GM23338 (cell line): ENCODE data around the gene SULT1A2. TPM values are rescaled to one million over a fixed set of nuclear protein-coding genes. Genes with fewer than 3 reads are reported as not detected.

Experiments used
- ATAC-seq: fragments of 200-7000 bp; cut with Tn5 transposase; 3 replicates; pipeline ENCODE4 v1.9.1; 2020
- DNase-seq: peaks from one replicate; pipeline ENCODE4 v3.0.0-alpha.2; 2015; ENCODE audit warnings: low spot score
- H2AFZ ChIP-seq: fragments of 200-600 bp; sonication (generic); 2 replicates; pipeline ENCODE4 v1.8.0; 2016; ENCODE audit warnings: antibody characterized with exemption, mild to moderate bottlenecking, moderate library complexity
- H3F3A ChIP-seq: fragments of 200-600 bp; sonication (generic); replicated peaks from 2 replicates; pipeline ENCODE4 v1.8.0; 2017; ENCODE audit warnings: antibody characterized with exemption, mixed run types, low read depth
- H3K27ac ChIP-seq: fragments of 200-600 bp; sonication (generic); 2 replicates; pipeline ENCODE4 v1.6.1; 2016; ENCODE audit warnings: low read depth
- H3K27me3 ChIP-seq: fragments of 200-600 bp; sonication (generic); 2 replicates; pipeline ENCODE4 v1.8.0; 2016; ENCODE audit warnings: mild to moderate bottlenecking, mixed run types, moderate library complexity; ENCODE audit not compliant: insufficient read depth
- H3K36me3 ChIP-seq: fragments of 200-600 bp; sonication (generic); 2 replicates; pipeline ENCODE4 v1.8.0; 2016; ENCODE audit warnings: mild to moderate bottlenecking; ENCODE audit not compliant: insufficient read depth
- H3K4me1 ChIP-seq: fragments of 200-600 bp; sonication (generic); 2 replicates; pipeline ENCODE4 v1.8.0; 2016; ENCODE audit warnings: mild to moderate bottlenecking, moderate library complexity; ENCODE audit not compliant: insufficient read depth
- H3K4me2 ChIP-seq: fragments of 200-600 bp; sonication (generic); 2 replicates; pipeline ENCODE4 v1.7.1; 2017; ENCODE audit warnings: mixed run types
- H3K4me3 ChIP-seq: fragments of 200-600 bp; sonication (generic); 2 replicates; pipeline ENCODE4 v1.6.1; 2016; ENCODE audit warnings: mixed run types
- H3K79me2 ChIP-seq: fragments of 200-600 bp; sonication (generic); replicated peaks from 2 replicates; pipeline ENCODE4 v1.8.0; 2017; ENCODE audit warnings: mild to moderate bottlenecking; ENCODE audit not compliant: insufficient read depth
- H3K9me2 ChIP-seq: fragments of 200-600 bp; sonication (generic); 2 replicates; pipeline ENCODE4 v1.8.0; 2017; ENCODE audit not compliant: insufficient read depth
- H4K20me1 ChIP-seq: fragments of 200-600 bp; sonication (generic); replicated peaks from 2 replicates; pipeline ENCODE4 v1.8.0; 2017; ENCODE audit warnings: mild to moderate bottlenecking; ENCODE audit not compliant: insufficient read depth
- H3K27ac Mint-ChIP-seq: 2 replicates; pipeline ENCODE4 v1.8.0; 2020; ENCODE audit warnings: inconsistent platforms, mild to moderate bottlenecking, moderate library complexity, mixed read lengths
- H3K27me3 Mint-ChIP-seq: 3 replicates; pipeline ENCODE4 v1.8.0; 2022; ENCODE audit warnings: low read depth, mild to moderate bottlenecking, moderate library complexity, mixed read lengths, inconsistent platforms; ENCODE audit not compliant: insufficient read depth, poor library complexity
- H3K36me3 Mint-ChIP-seq: 3 replicates; pipeline ENCODE4 v1.8.0; 2021; ENCODE audit warnings: low read depth, mild to moderate bottlenecking, inconsistent platforms, moderate library complexity, mixed read lengths
- H3K4me1 Mint-ChIP-seq: 3 replicates; pipeline ENCODE4 v1.8.0; 2020; ENCODE audit warnings: mild to moderate bottlenecking, inconsistent platforms, mixed read lengths
- H3K4me3 Mint-ChIP-seq: 3 replicates; pipeline ENCODE4 v1.8.0; 2021; ENCODE audit warnings: moderate library complexity, mild to moderate bottlenecking, inconsistent platforms, mixed read lengths
- H3K9me3 Mint-ChIP-seq: 3 replicates; pipeline ENCODE4 v1.8.0; 2020; ENCODE audit warnings: moderate library complexity, mild to moderate bottlenecking, inconsistent platforms, mixed read lengths
- CREB1 ChIP-seq: fragments of 250-450 bp; sonication (Bioruptor Pico); IDR thresholded peaks from 2 replicates; pipeline ENCODE4 v1.5.0; 2020; ENCODE audit warnings: low read depth, mild to moderate bottlenecking, moderate library complexity
- CTCF ChIP-seq, 2 experiments: fragments of 200-600 bp in 1 of 2; sonication (generic) in 1 of 2; conservative IDR thresholded peaks; 2 replicates each; pipeline versions ENCODE4 v1.5.1 to v1.6.1; 2016 to 2017; ENCODE audit warnings: antibody characterized with exemption in 2 of 2, low read depth in 2 of 2, mild to moderate bottlenecking in 2 of 2, moderate library complexity in 1 of 2
- ETS1 ChIP-seq: IDR thresholded peaks from 2 replicates; pipeline ENCODE4 v1.6.1; 2016; ENCODE audit warnings: antibody characterized with exemption
- EZH2 ChIP-seq: fragments of 200-600 bp; sonication (generic); IDR thresholded peaks from one replicate; pipeline ENCODE4 v1.8.0; 2017; ENCODE audit warnings: antibody characterized with exemption, mild to moderate bottlenecking, low read depth; ENCODE audit not compliant: unreplicated experiment
- EZH2phosphoT487 ChIP-seq: fragments of 200-600 bp; sonication (generic); IDR thresholded peaks from one replicate; pipeline ENCODE4 v1.8.1; 2018; ENCODE audit warnings: antibody characterized with exemption; ENCODE audit not compliant: unreplicated experiment
- JUNB ChIP-seq: IDR thresholded peaks from one replicate; pipeline ENCODE4 v1.6.1; 2016; ENCODE audit warnings: antibody characterized with exemption; ENCODE audit not compliant: unreplicated experiment
- NANOG ChIP-seq: IDR thresholded peaks from 2 replicates; pipeline ENCODE4 v1.6.1; 2016; ENCODE audit warnings: antibody characterized with exemption, borderline replicate concordance
- ZNF114 ChIP-seq: fragments of 250-450 bp; sonication (Bioruptor Pico); IDR thresholded peaks from 2 replicates; pipeline ENCODE4 v1.5.0; 2020; ENCODE audit warnings: mild to moderate bottlenecking, moderate library complexity
- ZNF331 ChIP-seq: fragments of 250-450 bp; sonication (Bioruptor Pico); IDR thresholded peaks from 2 replicates; pipeline ENCODE4 v1.5.0; 2020; ENCODE audit warnings: low read depth, mild to moderate bottlenecking, moderate library complexity
- polyA plus RNA-seq: library from polyadenylated mRNA; unstranded; fragments of >200 nt; fragmentation: Nextera tagmentation; extraction: Ambion mirVana; gene quantifications from 2 replicates; pipeline ENCODE4 v1.2.1, GENCODE V29; 2016
- total RNA-seq: library from RNA; depleted of rRNA; stranded (reverse); fragments of >200 nt; shearing (Covaris generic); gene quantifications from 2 replicates; pipeline ENCODE4 v1.2.3, GENCODE V29; 2014
- TF ChIP-seq, protein P1 (sequence below): IDR thresholded peaks from one replicate; pipeline ENCODE4 v1.6.1; 2018; ENCODE audit warnings: antibody characterized with exemption; ENCODE audit not compliant: unreplicated experiment

Gene SULT1A2
- total and polyA plus RNA-seq, 2 experiments from 2014 or later = 0.17 to 0.34 TPM

- TF ChIP-seq ETS1 = no peak
- TF ChIP-seq CTCF (conservative IDR thresholded peaks at IDR 0.05; ENCODE audit: low read depth in 2 of 2) = no peak
- no peak for TF ChIP-seq CREB1 (CRISPR knock-in tag)
- TF ChIP-seq ZNF331 = no peak
- TF ChIP-seq JUNB = no peak
These were observed 5.5 kb downstream of the SULT1A2 start (continued) for GRCh38 chr16:28591355-28591754.

GRCh38 chr16:28590384-28591340, 6.2 kb downstream of the SULT1A2 start:
- H3K36me3 Mint-ChIP-seq = peaks cover 11% of the 10 kb centered on the region; the same call in 1 of the 3 replicates
- peaks cover 10% of the 10 kb centered on the region for H3K27me3 Mint-ChIP-seq
- H3K4me3 Mint-ChIP-seq = no peak overlapping the region
- Histone ChIP-seq H2AFZ (no peak overlapping the region), H3K36me3 (no peaks in the 10 kb centered on the region; the same call in 1 of the 2 replicates), H3K79me2 (no peaks in the 10 kb centered on the region), H3F3A (no peaks in the 10 kb centered on the region), H4K20me1 (no peaks in the 10 kb centered on the region), H3K4me2 (no peak overlapping the region), H3K27ac (no peak overlapping the region), H3K9me2 (no peaks in the 10 kb centered on the region; the same call in 1 of the 2 replicates), H3K27me3 (no peaks in the 10 kb centered on the region), H3K4me1 (no peaks in the 10 kb centered on the region), H3K4me3 (no peak overlapping the region)
- no peak for ATAC-seq
- H3K27ac Mint-ChIP-seq = no peak overlapping the region; the same call in 1 of the 2 replicates
- peaks cover 2% of the 10 kb centered on the region; the same call in 1 of the 3 replicates for H3K4me1 Mint-ChIP-seq
- DNase-seq = no peak
- no peaks in the 10 kb centered on the region for H3K9me3 Mint-ChIP-seq
- TF ChIP-seq NANOG = no peak
- no peak for TF ChIP-seq JUNB
- TF ChIP-seq EZH2phosphoT487 = no peak
- no peak for TF ChIP-seq CTCF (conservative IDR thresholded peaks at IDR 0.05; ENCODE audit: low read depth in 2 of 2)
- TF ChIP-seq ZNF331 = no peak
- TF ChIP-seq ETS1 = no peak
- TF ChIP-seq, protein P1, sequence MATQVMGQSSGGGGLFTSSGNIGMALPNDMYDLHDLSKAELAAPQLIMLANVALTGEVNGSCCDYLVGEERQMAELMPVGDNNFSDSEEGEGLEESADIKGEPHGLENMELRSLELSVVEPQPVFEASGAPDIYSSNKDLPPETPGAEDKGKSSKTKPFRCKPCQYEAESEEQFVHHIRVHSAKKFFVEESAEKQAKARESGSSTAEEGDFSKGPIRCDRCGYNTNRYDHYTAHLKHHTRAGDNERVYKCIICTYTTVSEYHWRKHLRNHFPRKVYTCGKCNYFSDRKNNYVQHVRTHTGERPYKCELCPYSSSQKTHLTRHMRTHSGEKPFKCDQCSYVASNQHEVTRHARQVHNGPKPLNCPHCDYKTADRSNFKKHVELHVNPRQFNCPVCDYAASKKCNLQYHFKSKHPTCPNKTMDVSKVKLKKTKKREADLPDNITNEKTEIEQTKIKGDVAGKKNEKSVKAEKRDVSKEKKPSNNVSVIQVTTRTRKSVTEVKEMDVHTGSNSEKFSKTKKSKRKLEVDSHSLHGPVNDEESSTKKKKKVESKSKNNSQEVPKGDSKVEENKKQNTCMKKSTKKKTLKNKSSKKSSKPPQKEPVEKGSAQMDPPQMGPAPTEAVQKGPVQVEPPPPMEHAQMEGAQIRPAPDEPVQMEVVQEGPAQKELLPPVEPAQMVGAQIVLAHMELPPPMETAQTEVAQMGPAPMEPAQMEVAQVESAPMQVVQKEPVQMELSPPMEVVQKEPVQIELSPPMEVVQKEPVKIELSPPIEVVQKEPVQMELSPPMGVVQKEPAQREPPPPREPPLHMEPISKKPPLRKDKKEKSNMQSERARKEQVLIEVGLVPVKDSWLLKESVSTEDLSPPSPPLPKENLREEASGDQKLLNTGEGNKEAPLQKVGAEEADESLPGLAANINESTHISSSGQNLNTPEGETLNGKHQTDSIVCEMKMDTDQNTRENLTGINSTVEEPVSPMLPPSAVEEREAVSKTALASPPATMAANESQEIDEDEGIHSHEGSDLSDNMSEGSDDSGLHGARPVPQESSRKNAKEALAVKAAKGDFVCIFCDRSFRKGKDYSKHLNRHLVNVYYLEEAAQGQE = no peak
- no peak for TF ChIP-seq ZNF114
- no peak for TF ChIP-seq EZH2
